ENCODE results near the gene KCNC1.

Gene KCNC1

GRCh38 chr11:17796154-17796553 lies 61.6 kb downstream of the KCNC1 start:
- Histone ChIP-seq H3K9me3 (ENCODE audit: low read length) (no peaks in the 10 kb centered on the region), H3K4me2 (ENCODE audit: low read length) (no peak overlapping the region), H3K4me3 (ENCODE audit: low read depth, low read length, poor library complexity, severe bottlenecking) (no peak overlapping the region), H3K36me3 (ENCODE audit: insufficient read depth, low read length) (no peaks in the 10 kb centered on the region), H3K79me2 (ENCODE audit: insufficient read depth, low read length) (no peaks in the 10 kb centered on the region), H3K9ac (ENCODE audit: low read length) (no peak overlapping the region), H3K27ac (ENCODE audit: low read depth, low read length, poor library complexity, severe bottlenecking) (no peak overlapping the region), H3K27me3 (ENCODE audit: insufficient read depth, low read length) (no peaks in the 10 kb centered on the region), H3K9me2 (ENCODE audit: low read depth, low read length) (no peaks in the 10 kb centered on the region), H4K20me1 (ENCODE audit: insufficient read depth, low read length) (no peaks in the 10 kb centered on the region), H3F3A (ENCODE audit: insufficient read depth, low read length) (no peaks in the 10 kb centered on the region), H3K4me1 (ENCODE audit: insufficient read depth, low read length, severe bottlenecking) (no peaks in the 10 kb centered on the region), H2AFZ (ENCODE audit: low read length) (no peak overlapping the region)
- no peak for TF ChIP-seq CTCF (IDR thresholded peaks at IDR 0.05; ENCODE audit: low read length)
- TF ChIP-seq EZH2 (IDR thresholded peaks at IDR 0.05; ENCODE audit: borderline replicate concordance, low read length), result no peak

GRCh38 chr11:17798253-17798652 lies 63.7 kb downstream of the KCNC1 start:
- Histone ChIP-seq H3K79me2 (ENCODE audit: insufficient read depth, low read length) (no peaks in the 10 kb centered on the region), H3K27ac (ENCODE audit: low read depth, low read length, poor library complexity, severe bottlenecking) (no peak overlapping the region), H2AFZ (ENCODE audit: low read length) (no peak overlapping the region), H3K4me2 (ENCODE audit: low read length) (no peak overlapping the region), H3K9me3 (ENCODE audit: low read length) (no peaks in the 10 kb centered on the region), H3K36me3 (ENCODE audit: insufficient read depth, low read length) (no peaks in the 10 kb centered on the region), H3K9me2 (ENCODE audit: low read depth, low read length) (no peaks in the 10 kb centered on the region), H3K4me3 (ENCODE audit: low read depth, low read length, poor library complexity, severe bottlenecking) (no peak overlapping the region), H4K20me1 (ENCODE audit: insufficient read depth, low read length) (no peaks in the 10 kb centered on the region), H3F3A (ENCODE audit: insufficient read depth, low read length) (no peaks in the 10 kb centered on the region), H3K4me1 (ENCODE audit: insufficient read depth, low read length, severe bottlenecking) (no peaks in the 10 kb centered on the region), H3K9ac (ENCODE audit: low read length) (no peak overlapping the region), H3K27me3 (ENCODE audit: insufficient read depth, low read length) (no peaks in the 10 kb centered on the region)
- TF ChIP-seq EZH2 (IDR thresholded peaks at IDR 0.05; ENCODE audit: borderline replicate concordance, low read length) (no peak), CTCF (IDR thresholded peaks at IDR 0.05; ENCODE audit: low read length) (no peak)

GRCh38 chr11:17798716-17799115 lies 64.1 kb downstream of the KCNC1 start:
- no peak for TF ChIP-seq EZH2 (IDR thresholded peaks at IDR 0.05; ENCODE audit: borderline replicate concordance, low read length)
- no peak for TF ChIP-seq CTCF (IDR thresholded peaks at IDR 0.05; ENCODE audit: low read length)
- H3K79me2 ChIP-seq (ENCODE audit: insufficient read depth, low read length), result no peaks in the 10 kb centered on the region
- no peaks in the 10 kb centered on the region for H3K9me3 ChIP-seq (ENCODE audit: low read length)
- no peaks in the 10 kb centered on the region for H4K20me1 ChIP-seq (ENCODE audit: insufficient read depth, low read length)
- H3K9ac ChIP-seq (ENCODE audit: low read length), result no peak overlapping the region
- no peaks in the 10 kb centered on the region for H3K9me2 ChIP-seq (ENCODE audit: low read depth, low read length)
- H2AFZ ChIP-seq (ENCODE audit: low read length), result no peak overlapping the region
- H3F3A ChIP-seq (ENCODE audit: insufficient read depth, low read length), result no peaks in the 10 kb centered on the region
- no peaks in the 10 kb centered on the region for H3K27me3 ChIP-seq (ENCODE audit: insufficient read depth, low read length)
- no peak overlapping the region for H3K4me3 ChIP-seq (ENCODE audit: low read depth, low read length, poor library complexity, severe bottlenecking)
- H3K4me1 ChIP-seq (ENCODE audit: insufficient read depth, low read length, severe bottlenecking), result no peaks in the 10 kb centered on the region
- no peaks in the 10 kb centered on the region for H3K36me3 ChIP-seq (ENCODE audit: insufficient read depth, low read length)
- H3K4me2 ChIP-seq (ENCODE audit: low read length), result no peak overlapping the region
- no peak overlapping the region for H3K27ac ChIP-seq (ENCODE audit: low read depth, low read length, poor library complexity, severe bottlenecking)

All from OCI-LY1 (cell line).